ELF-1 (cell line): ENCODE results near the gene BAIAP2L2.
"Not testable (repeated sequence)": the region's sequence is repeated elsewhere in the genome, so short reads cannot be mapped to it uniquely, and the experiment has no call there.

ENCODE experiments used
- DNase-seq: peaks from one replicate; pipeline ENCODE4 v3.0.0-alpha.2; 2016; ENCODE audit warnings: low read depth, low spot score

Gene BAIAP2L2

DNA sequence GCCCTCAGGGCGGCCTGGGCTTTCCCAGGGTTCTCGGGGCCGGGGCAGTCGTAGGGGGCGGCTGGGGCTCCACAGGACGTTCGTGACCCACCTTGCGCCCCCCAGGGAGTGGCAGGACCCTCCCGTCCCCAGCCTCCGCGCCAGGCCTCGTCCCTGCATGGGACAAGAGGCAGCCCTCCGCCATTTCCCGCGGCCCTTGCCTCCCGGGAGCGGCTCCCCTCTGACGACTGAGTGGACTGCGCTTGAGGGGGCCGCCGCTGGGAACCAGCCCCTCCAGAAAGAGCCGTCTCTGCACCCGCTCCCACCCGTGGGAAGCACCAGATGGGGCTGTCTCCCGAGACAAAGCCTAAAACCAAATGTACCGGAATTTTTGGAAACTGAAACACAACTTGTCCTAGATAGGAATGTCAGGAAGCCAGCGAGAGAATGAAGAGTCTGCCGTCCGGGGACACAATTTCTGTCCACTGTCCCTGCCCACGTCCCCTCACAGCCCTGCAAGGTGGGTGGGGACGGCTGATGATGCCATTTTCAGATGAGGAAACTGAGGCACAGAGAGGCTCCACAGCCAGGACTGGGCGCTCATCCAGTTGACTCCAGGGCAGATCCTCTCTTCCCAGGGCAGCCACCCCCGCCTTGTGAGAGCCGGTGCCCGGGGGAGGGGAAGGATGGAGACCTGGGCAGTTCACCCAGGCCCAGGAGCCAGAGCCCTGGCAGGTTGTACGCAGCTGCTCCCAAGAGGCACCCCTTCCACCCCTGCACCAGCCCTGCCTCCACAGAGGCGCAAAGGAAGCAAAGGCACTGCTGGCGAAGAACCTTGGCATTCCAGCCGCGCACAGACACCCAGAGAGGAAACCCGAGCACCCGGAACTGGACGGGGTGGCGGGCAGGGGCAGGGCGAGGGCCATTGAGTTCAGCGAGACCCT lies 71.3 kb downstream of the BAIAP2L2 start:
- no peak for DNase-seq

DNA sequence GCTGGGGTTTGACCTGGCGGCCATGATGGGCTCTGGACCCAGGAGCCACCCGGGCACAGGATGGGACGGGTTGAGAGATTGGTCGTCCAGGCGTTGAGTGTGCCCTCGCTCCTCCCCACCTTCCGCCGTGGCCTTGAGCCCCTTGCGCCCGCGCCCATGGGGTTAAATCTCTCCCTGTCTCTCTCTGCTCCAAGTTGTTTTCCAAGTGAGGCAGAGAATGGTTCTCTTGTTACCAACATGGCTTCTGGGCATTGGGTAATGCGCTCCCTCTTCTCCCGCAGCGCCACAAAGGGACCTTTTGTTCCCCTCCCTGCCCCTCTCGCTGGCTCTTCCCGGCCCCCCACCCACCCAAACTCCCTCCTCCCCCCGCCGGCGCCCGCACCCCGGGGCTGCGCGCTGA lies 72.1 kb downstream of the BAIAP2L2 start:
- DNase-seq: no peak

DNA sequence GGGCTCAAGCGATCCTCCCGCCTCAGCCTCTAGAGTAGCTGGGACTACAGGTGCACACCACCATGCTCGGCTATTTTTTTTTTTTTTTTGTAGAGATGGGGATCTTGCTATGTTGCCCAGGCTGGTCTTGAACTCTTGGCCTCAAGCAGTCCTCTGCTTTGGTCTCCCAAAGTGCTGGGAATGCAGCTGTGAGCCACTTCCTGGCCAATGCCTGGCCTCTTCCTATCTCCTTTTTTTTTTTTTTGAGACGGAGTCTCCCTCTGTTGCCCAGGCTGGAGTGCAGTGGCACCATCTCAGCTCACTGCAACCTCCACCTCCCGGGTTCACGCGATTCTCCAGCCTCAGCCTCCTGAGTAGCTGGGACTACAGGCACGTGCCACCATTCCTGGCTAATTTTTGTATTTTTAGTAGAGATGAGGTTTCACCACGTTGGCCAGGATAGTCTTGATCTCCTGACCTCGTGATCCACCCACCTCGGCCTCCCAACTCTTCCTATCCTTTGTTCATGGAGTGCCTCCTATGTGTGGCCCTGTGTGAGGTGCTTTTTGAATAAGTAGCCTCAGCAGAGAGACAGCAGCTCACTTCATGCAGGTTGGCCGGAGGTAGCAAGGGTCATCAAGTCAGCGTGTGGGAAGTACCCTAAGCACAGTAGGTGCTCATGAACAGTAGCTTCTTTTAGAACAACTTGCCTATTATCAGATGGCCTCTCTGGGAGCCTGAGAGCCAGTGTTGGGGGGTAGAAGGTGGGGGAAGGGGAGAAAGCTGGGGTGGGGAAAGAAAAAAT lies 72.9 kb downstream of the BAIAP2L2 start:
- DNase-seq: not testable (repeated sequence)

DNA sequence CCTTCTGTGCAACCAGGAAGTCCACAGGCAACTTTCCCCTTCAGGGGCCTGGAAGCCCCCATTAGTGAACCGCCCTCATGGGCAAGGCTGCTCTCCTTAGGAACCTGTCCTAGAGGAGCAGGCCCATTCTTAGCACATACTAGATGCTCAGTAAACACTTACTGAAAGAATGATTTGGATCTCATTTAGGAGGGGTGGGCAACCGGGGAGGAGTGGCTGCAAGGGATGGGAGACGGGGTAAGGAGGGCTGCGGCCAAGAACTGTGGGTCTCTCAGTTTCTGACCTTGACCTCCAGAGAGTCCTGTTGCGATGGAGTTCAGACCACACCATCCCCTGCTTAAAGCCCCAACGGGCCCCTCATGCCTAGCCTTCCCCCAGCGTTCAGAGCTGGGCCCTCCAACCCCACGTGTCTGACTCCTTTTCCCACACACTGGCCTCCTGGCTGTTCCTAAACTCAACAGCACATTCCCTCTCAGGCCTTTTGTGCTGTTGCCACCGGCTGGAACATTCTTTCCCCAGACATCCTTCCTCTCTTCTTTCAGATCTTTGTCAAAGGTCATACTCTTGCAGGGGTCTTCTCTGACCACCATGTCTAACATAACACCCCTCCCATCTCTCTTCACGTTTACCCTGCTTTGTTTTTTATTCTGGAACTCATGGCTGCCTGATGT lies 74.0 kb downstream of the BAIAP2L2 start:
- no peak for DNase-seq

DNA sequence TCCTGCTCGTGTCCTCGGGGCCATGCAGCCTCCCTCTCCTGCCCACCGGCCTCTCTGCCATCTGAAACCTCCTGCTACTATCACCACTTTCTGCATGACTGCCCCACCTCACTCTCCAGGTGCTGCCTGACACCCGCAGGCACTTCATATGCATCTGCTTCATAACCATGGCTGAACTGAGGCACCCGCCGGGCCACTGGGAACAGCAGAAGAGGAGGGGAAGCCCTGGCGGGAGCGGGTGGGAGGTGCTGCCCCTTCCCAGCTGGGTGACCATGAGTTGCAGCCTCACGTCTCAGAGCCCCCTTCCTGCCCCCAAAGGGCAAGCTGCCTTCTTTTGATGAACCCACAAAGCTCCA lies 75.0 kb downstream of the BAIAP2L2 start:
- DNase-seq: no peak
